NCI-H187 treated with DMSO at 0.1 percent for 48 hours (cell line): ENCODE data around the gene CCDC154.

Experiments
- DNase-seq: peaks from one replicate; lab custom pipeline; 2025; lab: John Stamatoyannopoulos, UW

The CCDC154 gene

GRCh38 chr16:1420111-1420539 is 24.2 kb downstream of the CCDC154 start:
- DNase-seq, result no peak

GRCh38 chr16:1416521-1416941 is 27.8 kb downstream of the CCDC154 start:
- DNase-seq, result no peak

- DNase-seq, result no peak
Observed at GRCh38 chr16:1414532-1415260, 29.7 kb downstream of the CCDC154 start, which contains the start of gene UNKL. Gene UNKL, minus strand, starts transcription at chr16:1414704. Its CDS starts 13 bp downstream, at chr16:1414691.

- DNase-seq, result no peak
Observed at GRCh38 chr16:1413684-1414531, 30.4 kb downstream of the CCDC154 start.

GRCh38 chr16:1412847-1413246 is 31.5 kb downstream of the CCDC154 start:
- DNase-seq, result no peak

GRCh38 chr16:1408171-1408837 is 36.1 kb downstream of the CCDC154 start:
- no peak for DNase-seq

GRCh38 chr16:1407753-1408152 is 36.6 kb downstream of the CCDC154 start:
- DNase-seq, result no peak

GRCh38 chr16:1403733-1404132 is 40.6 kb downstream of the CCDC154 start:
- DNase-seq, result no peak

GRCh38 chr16:1403036-1403435 is 41.3 kb downstream of the CCDC154 start:
- no peak for DNase-seq

- no peak for DNase-seq
Observed at GRCh38 chr16:1401758-1402154, 42.6 kb downstream of the CCDC154 start.

GRCh38 chr16:1401061-1401757 is 43.1 kb downstream of the CCDC154 start:
- DNase-seq, result no peak

- no peak for DNase-seq
Observed at GRCh38 chr16:1398826-1399581, 45.4 kb downstream of the CCDC154 start.

- DNase-seq, result no peak
Observed at GRCh38 chr16:1398351-1398750, 46.0 kb downstream of the CCDC154 start.

- no peak for DNase-seq
Observed at GRCh38 chr16:1397779-1398178, 46.6 kb downstream of the CCDC154 start.

- no peak for DNase-seq
Observed at GRCh38 chr16:1395444-1396031, 48.8 kb downstream of the CCDC154 start.

- no peak for DNase-seq
Observed at GRCh38 chr16:1394367-1394951, 49.9 kb downstream of the CCDC154 start.

- DNase-seq, result no peak
Observed at GRCh38 chr16:1393613-1394176, 50.7 kb downstream of the CCDC154 start.

GRCh38 chr16:1392826-1393225 is 51.5 kb downstream of the CCDC154 start:
- no peak for DNase-seq

GRCh38 chr16:1390239-1390779 is 54.0 kb downstream of the CCDC154 start:
- no peak for DNase-seq

GRCh38 chr16:1389762-1390161 is 54.6 kb downstream of the CCDC154 start:
- no peak for DNase-seq
